Measurements from ENCODE around the gene TNNT2.

GRCh38 chr1:201360901-201361651 lies 16.4 kb downstream of the TNNT2 start:
- TF ChIP-seq CTCF (IDR thresholded peaks at IDR 0.05; ENCODE audit: low read depth, low read length) (no peak), EZH2phosphoT487 (IDR thresholded peaks at IDR 0.05; ENCODE audit: low read depth) (no peak)

Data from OCI-LY3 (cell line).